DOHH2 (cell line): ENCODE data around the gene BRINP2.

Experiments used
- CTCF ChIP-seq: fragments of 200-600 bp; sonication (generic); IDR thresholded peaks from one replicate; pipeline ENCODE4 v1.5.1; 2014; ENCODE audit warnings: antibody characterized with exemption, mild to moderate bottlenecking, low read depth, low read length; ENCODE audit not compliant: poor library complexity, severe bottlenecking
- EZH2phosphoT487 ChIP-seq: fragments of 200-600 bp; sonication (generic); IDR thresholded peaks from 2 replicates; pipeline ENCODE4 v1.6.1; 2017; ENCODE audit warnings: borderline replicate concordance, mild to moderate bottlenecking, antibody characterized with exemption, low read length, moderate library complexity, mixed read lengths

- peak; percentile 70 for TF ChIP-seq CTCF
- TF ChIP-seq EZH2phosphoT487, result no peak
These were observed 11.0 kb downstream of the BRINP2 start for GRCh38 chr1:177181631-177182291.
